ENCODE data around the gene ROBO1.

- TF ChIP-seq ARID4A (CRISPR knock-in tag; IDR thresholded peaks at IDR 0.05; ENCODE audit: borderline replicate concordance), result no peak
- no peak for TF ChIP-seq NFAT5 (CRISPR knock-in tag; IDR thresholded peaks at IDR 0.05)
- TF ChIP-seq CEBPB (IDR thresholded peaks at IDR 0.05; ENCODE audit: borderline replicate concordance, low read depth, low read length), result no peak
- TF ChIP-seq, protein P1, sequence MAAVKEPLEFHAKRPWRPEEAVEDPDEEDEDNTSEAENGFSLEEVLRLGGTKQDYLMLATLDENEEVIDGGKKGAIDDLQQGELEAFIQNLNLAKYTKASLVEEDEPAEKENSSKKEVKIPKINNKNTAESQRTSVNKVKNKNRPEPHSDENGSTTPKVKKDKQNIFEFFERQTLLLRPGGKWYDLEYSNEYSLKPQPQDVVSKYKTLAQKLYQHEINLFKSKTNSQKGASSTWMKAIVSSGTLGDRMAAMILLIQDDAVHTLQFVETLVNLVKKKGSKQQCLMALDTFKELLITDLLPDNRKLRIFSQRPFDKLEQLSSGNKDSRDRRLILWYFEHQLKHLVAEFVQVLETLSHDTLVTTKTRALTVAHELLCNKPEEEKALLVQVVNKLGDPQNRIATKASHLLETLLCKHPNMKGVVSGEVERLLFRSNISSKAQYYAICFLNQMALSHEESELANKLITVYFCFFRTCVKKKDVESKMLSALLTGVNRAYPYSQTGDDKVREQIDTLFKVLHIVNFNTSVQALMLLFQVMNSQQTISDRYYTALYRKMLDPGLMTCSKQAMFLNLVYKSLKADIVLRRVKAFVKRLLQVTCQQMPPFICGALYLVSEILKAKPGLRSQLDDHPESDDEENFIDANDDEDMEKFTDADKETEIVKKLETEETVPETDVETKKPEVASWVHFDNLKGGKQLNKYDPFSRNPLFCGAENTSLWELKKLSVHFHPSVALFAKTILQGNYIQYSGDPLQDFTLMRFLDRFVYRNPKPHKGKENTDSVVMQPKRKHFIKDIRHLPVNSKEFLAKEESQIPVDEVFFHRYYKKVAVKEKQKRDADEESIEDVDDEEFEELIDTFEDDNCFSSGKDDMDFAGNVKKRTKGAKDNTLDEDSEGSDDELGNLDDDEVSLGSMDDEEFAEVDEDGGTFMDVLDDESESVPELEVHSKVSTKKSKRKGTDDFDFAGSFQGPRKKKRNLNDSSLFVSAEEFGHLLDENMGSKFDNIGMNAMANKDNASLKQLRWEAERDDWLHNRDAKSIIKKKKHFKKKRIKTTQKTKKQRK (IDR thresholded peaks at IDR 0.05; ENCODE audit: low read length), result no peak
- no peak for TF ChIP-seq ZBTB4 (CRISPR knock-in tag; IDR thresholded peaks at IDR 0.05; ENCODE audit: borderline replicate concordance)
- TF ChIP-seq CTCF (CRISPR knock-in tag; IDR thresholded peaks at IDR 0.05), result no peak
- TF ChIP-seq RELA (CRISPR knock-in tag; IDR thresholded peaks at IDR 0.05), result no peak
Observed at GRCh38 chr3:78666470-78666800, 1101.4 kb downstream of the ROBO1 start.
